K562 (cell line): Measurements from ENCODE around the gene DOK7.

Experiments used
- E2F1 ChIP-seq: sonication (generic); formaldehyde crosslinking; IDR thresholded peaks from 2 replicates; pipeline ENCODE4 v1.8.1; 2023; ENCODE audit warnings: mild to moderate bottlenecking, missing genetic modification reagents, moderate library complexity
- HOXB6 ChIP-seq: fragments of 250-450 bp; sonication (Bioruptor Pico); IDR thresholded peaks from 2 replicates; pipeline ENCODE4 v1.5.1; 2022; ENCODE audit warnings: mild to moderate bottlenecking, borderline replicate concordance
- JUN ChIP-seq, 2 experiments: sonication (generic) in 1 of 2; formaldehyde crosslinking in 1 of 2; IDR thresholded peaks; 2 replicates each; pipeline versions ENCODE4 v1.6.1 to v1.8.0; 2012 to 2022; ENCODE audit warnings: borderline replicate concordance in 2 of 2, mild to moderate bottlenecking in 2 of 2, improper control_type of control experiment in 1 of 2, low read depth in 1 of 2, low read length in 1 of 2, missing genetic modification reagents in 1 of 2
- KAT2B ChIP-seq: IDR thresholded peaks from one replicate; pipeline ENCODE4 v1.6.1; 2012; ENCODE audit warnings: low read depth, mild to moderate bottlenecking, control low read depth, inconsistent platforms, low read length, moderate library complexity
- MAFK ChIP-seq: IDR thresholded peaks from 2 replicates; pipeline ENCODE4 v1.6.1; 2011; ENCODE audit warnings: low read length, improper control_type of control experiment
- MAX ChIP-seq: sonication (generic); formaldehyde crosslinking; IDR thresholded peaks from 2 replicates; pipeline ENCODE4 v1.9.0; 2022; ENCODE audit warnings: mild to moderate bottlenecking, missing genetic modification reagents
- NKRF ChIP-seq: fragments of 450-650 bp; IDR thresholded peaks from 2 replicates; pipeline ENCODE4 v1.6.1; 2016; ENCODE audit warnings: borderline replicate concordance
- NRF1 ChIP-seq, 2 experiments: fragments of 450-650 bp; IDR thresholded peaks in 1 of 2; conservative IDR thresholded peaks in 1 of 2; 2 replicates each; pipeline ENCODE4 v1.6.1; 2014; ENCODE audit warnings: mild to moderate bottlenecking in 2 of 2
- POLR2A ChIP-seq: fragments of 450-650 bp; conservative IDR thresholded peaks from 2 replicates; pipeline ENCODE4 v1.6.1; 2016
- TAF1 ChIP-seq: IDR thresholded peaks from 2 replicates; pipeline ENCODE4 v1.6.1; 2011; ENCODE audit warnings: mild to moderate bottlenecking, low read length, moderate library complexity; ENCODE audit not compliant: insufficient read depth, control insufficient read depth, severe bottlenecking; ENCODE audit errors: extremely low read depth
- ZNF347 ChIP-seq: fragments of 450-650 bp; formaldehyde crosslinking; IDR thresholded peaks from 2 replicates; pipeline ENCODE4 v1.4.0; 2020; ENCODE audit warnings: low read depth, mild to moderate bottlenecking, moderate library complexity

GRCh38 chr4:3479358-3480101 is 16.4 kb downstream of the DOK7 start:
- TF ChIP-seq NKRF (no peak), MAX (CRISPR knock-in tag) (no peak), E2F1 (no peak), TAF1 (no peak), JUN (IDR thresholded peaks at IDR 0.05; ENCODE audit: borderline replicate concordance, low read depth, low read length) (no peak), JUN (CRISPR knock-in tag; IDR thresholded peaks at IDR 0.05; ENCODE audit: borderline replicate concordance) (no peak), ZNF347 (CRISPR knock-in tag) (no peak), POLR2A (no peak), NRF1 (conservative IDR thresholded peaks at IDR 0.05 in 1 of 2, IDR thresholded peaks at IDR 0.05 in 1 of 2) (no peak), MAFK (no peak), HOXB6 (CRISPR knock-in tag) (no peak), KAT2B (no peak)
